Measurements from ENCODE around the gene TM7SF2.

GRCh38 chr11:65107078-65107477 is 4.6 kb upstream of the TM7SF2 start:
- TF ChIP-seq EZH2phosphoT487 (IDR thresholded peaks at IDR 0.05; ENCODE audit: insufficient read depth, low read depth) (no peak), EZH2 (IDR thresholded peaks at IDR 0.05; ENCODE audit: insufficient read depth, poor library complexity, severe bottlenecking) (no peak)
